Measurements from ENCODE around the gene GRHL1. TPM values are rescaled to one million over a fixed set of nuclear protein-coding genes. Genes with fewer than 3 reads are reported as not detected.

GRHL1 gene
- total RNA-seq, 2 donors from 2014 or later = 1.3 to 3.2 TPM

Other genes starting within 250 kb of the GRHL1 start
- gene TAF1B, start 108.2 kb upstream of the GRHL1 start, total RNA-seq = 1 to 10 TPM; 4.0 to 6.1 TPM
- 10 to 100 TPM; 18.8 to 30.6 TPM for gene KLF11, start 91.9 kb downstream of the GRHL1 start, total RNA-seq
- 1 to 10 TPM; 4.8 to 5.9 TPM for gene CYS1, start 128.7 kb downstream of the GRHL1 start, total RNA-seq
- gene RRM2, start 171.0 kb downstream of the GRHL1 start, total RNA-seq = under 1 TPM; 0.08 to 0.63 TPM